Spleen (tissue), 7 donors: ENCODE data around the gene ZNF121.

Experiments
- POLR2AphosphoS5 ChIP-seq, 3 donors: sonication (generic); formaldehyde crosslinking; IDR thresholded peaks; one replicate each; pipeline ENCODE4 v1.5.1; 2017; ENCODE audit warnings: antibody characterized with exemption in 3 of 3
- TF ChIP-seq, protein P1 (sequence below), 11 experiments: fragments of 200-600 bp in 7 of 11; fragments of 450-650 bp in 4 of 11; sonication (generic) in 4 of 11; IDR thresholded peaks in 8 of 11; conservative IDR thresholded peaks in 3 of 11; 1 replicate in 7 of 11; 2 replicates in 4 of 11; pipeline versions ENCODE4 v1.4.0 to v1.8.0; 2016 to 2021; ENCODE audit warnings: antibody characterized with exemption in 11 of 11, inconsistent platforms in 4 of 11, mild to moderate bottlenecking in 1 of 11
- donor health status: DM: no; HTN: no; CAD: no; lungs with moderate emphysema.
- donor health status: DM: no; HTN: no; CAD: no.
- donor health status: DM: no; HTN: no; CAD: no.

DNA sequence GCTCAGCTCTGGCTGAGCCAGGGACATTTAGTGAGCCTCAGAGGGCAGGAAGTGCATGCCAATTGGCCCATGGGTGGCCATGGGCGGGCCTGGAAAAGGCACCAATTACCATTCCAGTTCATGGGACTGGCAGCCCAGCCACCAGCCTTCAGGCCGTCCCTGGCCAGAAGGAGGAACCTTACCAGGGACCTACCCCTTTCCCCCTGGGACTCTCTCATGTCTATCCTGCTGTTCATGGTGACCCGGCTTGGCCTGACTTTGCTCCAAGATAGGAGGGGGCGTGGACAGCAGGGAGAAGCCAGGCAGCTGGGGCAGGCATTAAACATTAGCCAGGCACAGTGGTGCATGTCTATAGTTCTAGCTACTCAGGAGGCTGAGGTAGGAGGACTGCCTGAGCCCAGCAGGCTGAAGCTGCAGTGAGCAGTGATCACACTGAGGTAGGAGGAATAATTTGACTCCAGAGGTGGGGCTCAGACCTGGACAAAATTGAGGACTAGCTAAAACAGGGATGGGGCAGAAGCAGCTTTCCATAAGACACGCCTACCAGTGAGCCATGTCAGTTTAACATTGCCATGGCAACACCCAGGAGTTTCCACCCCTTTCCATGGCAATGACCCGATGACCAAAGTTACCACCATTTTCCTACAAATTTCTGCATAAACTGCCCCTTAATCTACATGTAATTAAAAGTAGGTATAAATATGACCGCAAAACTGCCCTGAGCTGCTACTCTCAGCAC lies 31.6 kb downstream of the ZNF121 start:
- TF ChIP-seq, protein P1, sequence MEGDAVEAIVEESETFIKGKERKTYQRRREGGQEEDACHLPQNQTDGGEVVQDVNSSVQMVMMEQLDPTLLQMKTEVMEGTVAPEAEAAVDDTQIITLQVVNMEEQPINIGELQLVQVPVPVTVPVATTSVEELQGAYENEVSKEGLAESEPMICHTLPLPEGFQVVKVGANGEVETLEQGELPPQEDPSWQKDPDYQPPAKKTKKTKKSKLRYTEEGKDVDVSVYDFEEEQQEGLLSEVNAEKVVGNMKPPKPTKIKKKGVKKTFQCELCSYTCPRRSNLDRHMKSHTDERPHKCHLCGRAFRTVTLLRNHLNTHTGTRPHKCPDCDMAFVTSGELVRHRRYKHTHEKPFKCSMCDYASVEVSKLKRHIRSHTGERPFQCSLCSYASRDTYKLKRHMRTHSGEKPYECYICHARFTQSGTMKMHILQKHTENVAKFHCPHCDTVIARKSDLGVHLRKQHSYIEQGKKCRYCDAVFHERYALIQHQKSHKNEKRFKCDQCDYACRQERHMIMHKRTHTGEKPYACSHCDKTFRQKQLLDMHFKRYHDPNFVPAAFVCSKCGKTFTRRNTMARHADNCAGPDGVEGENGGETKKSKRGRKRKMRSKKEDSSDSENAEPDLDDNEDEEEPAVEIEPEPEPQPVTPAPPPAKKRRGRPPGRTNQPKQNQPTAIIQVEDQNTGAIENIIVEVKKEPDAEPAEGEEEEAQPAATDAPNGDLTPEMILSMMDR (IDR thresholded peaks at IDR 0.05 in 8 of 11, conservative IDR thresholded peaks at IDR 0.05 in 3 of 11), result no peak
- TF ChIP-seq POLR2AphosphoS5 (IDR thresholded peaks at IDR 0.05), result no peak
